NCI-H524 treated with DMSO at 0.1 percent for 48 hours (cell line): ENCODE measurements around the gene CORO2B.
"Not testable (repeated sequence)": the region's sequence is repeated elsewhere in the genome, so short reads cannot be mapped to it uniquely, and the experiment has no call there.

ENCODE experiments used
- DNase-seq: peaks from one replicate; lab custom pipeline; 2025; lab: John Stamatoyannopoulos, UW

CORO2B gene

GRCh38 chr15:68630211-68630555, 51.4 kb downstream of the CORO2B start:
- no peak for DNase-seq

- no peak for DNase-seq
Observed at GRCh38 chr15:68630836-68631235, 52.0 kb downstream of the CORO2B start.

GRCh38 chr15:68631601-68632051, 52.8 kb downstream of the CORO2B start:
- DNase-seq: peak; percentile 75

- DNase-seq: no peak
Observed at GRCh38 chr15:68632101-68632500, 53.3 kb downstream of the CORO2B start.

- no peak for DNase-seq
Observed at GRCh38 chr15:68633231-68634121, 54.7 kb downstream of the CORO2B start.

GRCh38 chr15:68634122-68634482, 55.3 kb downstream of the CORO2B start:
- no peak for DNase-seq

GRCh38 chr15:68634531-68634930, 55.7 kb downstream of the CORO2B start:
- DNase-seq: no peak

- no peak for DNase-seq
Observed at GRCh38 chr15:68635141-68635540, 56.3 kb downstream of the CORO2B start.

- DNase-seq: no peak
Observed at GRCh38 chr15:68636256-68636655, 57.5 kb downstream of the CORO2B start.

GRCh38 chr15:68637767-68638404, 59.1 kb downstream of the CORO2B start:
- no peak for DNase-seq

- no peak for DNase-seq
Observed at GRCh38 chr15:68638953-68639515, 60.2 kb downstream of the CORO2B start.

GRCh38 chr15:68639926-68640600, 61.3 kb downstream of the CORO2B start:
- no peak for DNase-seq

GRCh38 chr15:68640791-68641331, 62.1 kb downstream of the CORO2B start:
- DNase-seq: no peak

- DNase-seq: no peak
Observed at GRCh38 chr15:68641376-68641775, 62.6 kb downstream of the CORO2B start.

- DNase-seq: no peak
Observed at GRCh38 chr15:68642491-68642845, 63.7 kb downstream of the CORO2B start.

GRCh38 chr15:68643216-68643830, 64.5 kb downstream of the CORO2B start:
- DNase-seq: no peak

GRCh38 chr15:68644083-68644904, 65.5 kb downstream of the CORO2B start:
- no peak for DNase-seq

- DNase-seq: no peak
Observed at GRCh38 chr15:68644996-68645395, 66.2 kb downstream of the CORO2B start.

GRCh38 chr15:68646156-68646555, 67.4 kb downstream of the CORO2B start:
- DNase-seq: no peak

- no peak for DNase-seq
Observed at GRCh38 chr15:68646696-68647095, 67.9 kb downstream of the CORO2B start.

- not testable (repeated sequence) for DNase-seq
Observed at GRCh38 chr15:68647361-68647760, 68.6 kb downstream of the CORO2B start.
